DMS 273 (cell line): Measurements from ENCODE around the gene CST9L.
A peak's percentile ranks its signal among the peaks of the same experiment; 100 is the strongest.

Source experiments
- DNase-seq: peaks from one replicate; lab custom pipeline; 2025; ENCODE audit not compliant: unreplicated experiment; lab: John Stamatoyannopoulos, UW

CST9L gene

DNA sequence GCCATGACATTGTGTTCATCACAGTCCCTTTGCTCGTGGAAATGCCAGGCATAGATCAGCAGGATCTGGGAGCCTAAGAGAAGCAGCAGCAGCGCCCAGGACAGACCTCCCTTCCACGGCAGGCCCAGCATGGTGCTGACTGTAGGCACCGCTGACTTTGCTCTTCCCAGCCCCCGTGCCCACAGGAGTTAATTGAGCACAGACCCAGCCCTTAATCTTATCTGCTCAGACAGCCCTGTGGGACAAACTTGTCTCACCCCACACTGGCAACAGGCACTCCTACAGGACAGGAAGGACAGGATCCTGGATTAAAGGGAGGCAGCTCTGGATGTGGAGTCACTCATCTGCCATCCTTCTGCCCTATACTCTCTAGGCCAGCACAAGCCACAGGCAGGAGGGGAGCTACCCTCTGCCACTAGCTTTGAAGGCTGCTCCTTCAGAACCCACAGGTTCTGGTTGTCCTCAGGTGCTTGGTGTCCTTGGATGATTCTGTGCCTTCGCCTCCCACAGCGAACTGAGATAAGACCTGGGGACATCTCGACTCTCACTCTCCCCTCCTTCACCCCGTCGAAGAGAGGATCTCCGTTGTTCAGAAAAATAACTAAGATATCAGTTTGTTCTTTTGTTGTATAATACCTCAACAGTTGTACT is at the start of gene CST9L:
Gene CST9L, minus strand, starts transcription at position 165 of the 651 bp plus-strand sequence. Its CDS starts 34 bp downstream, at position 131.
- DNase-seq: no peak

- DNase-seq: no peak
These were observed 45.9 kb upstream of the CST9L start for GRCh38 chr20:23614163-23614562.

GRCh38 chr20:23613676-23614075 is 45.4 kb upstream of the CST9L start:
- DNase-seq: no peak

DNA sequence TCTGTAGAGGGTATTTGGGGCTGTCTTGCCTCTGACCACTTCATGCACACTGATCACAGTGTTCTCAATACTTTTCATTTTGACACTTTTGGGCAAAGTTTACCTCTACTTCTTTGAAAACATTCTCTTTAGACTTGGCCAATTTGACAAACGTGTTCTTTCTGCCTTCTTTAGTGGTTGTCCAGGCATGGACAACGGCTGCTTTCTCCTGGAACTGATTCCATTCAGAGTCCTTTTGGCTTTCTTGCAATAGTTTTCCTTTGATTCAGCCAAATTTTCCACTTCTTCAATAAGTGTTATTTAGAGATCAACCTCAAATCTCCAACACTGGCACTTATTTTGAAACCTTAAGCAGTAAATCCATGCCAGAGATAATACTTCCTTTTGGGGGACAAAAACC is 44.1 kb upstream of the CST9L start:
- no peak for DNase-seq

GRCh38 chr20:23609486-23610109 is 41.3 kb upstream of the CST9L start:
- DNase-seq: no peak

DNA sequence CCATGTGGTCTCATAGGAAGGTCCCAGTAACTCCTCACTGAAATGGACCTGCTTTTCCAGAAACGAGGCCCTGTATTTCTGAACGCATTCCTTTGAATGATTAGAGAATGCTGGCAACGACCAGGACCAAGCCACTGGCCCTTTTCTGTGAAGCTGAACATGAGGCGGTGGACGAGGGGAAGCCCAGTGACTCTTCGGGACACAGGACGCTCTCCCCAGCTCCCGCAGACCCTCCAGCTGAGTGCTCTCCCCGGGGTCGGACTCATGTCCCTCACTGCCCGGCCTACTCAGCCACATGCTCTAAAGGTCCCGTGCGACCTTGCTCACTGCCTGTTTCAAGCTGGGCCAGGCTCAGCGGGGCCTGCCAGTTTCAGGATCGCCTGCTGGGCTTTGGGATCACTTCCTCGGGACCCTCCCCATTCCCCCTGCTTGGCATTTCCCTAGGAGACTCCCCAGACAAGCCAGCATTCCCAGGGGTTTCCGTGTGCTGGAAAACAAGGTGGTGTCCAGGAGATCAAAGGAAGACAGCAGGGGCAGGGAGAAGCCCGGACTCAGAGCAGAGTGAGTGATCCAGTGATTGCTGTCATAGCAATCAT is 40.1 kb upstream of the CST9L start:
- DNase-seq: no peak

GRCh38 chr20:23607497-23608245 is 39.4 kb upstream of the CST9L start:
- no peak for DNase-seq

DNA sequence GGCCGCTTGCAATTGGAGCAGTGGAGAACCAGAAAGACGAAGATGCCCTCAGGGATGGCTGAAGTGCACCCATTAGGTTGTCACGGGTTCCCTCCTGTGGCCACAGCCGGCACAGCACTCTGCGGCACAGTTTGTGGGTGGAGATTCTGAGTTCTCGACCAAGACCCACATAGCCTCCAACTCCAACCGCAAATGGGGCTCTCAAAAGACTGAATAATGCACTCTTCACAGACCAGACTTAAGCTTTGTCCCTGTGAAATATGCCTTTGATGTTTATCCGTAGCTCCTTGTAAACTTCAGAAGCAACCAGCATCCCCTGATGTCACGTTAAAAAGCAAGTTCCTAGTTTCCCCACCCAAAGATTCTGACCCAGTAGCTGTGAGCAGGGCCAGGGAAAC is 38.4 kb upstream of the CST9L start:
- peak; percentile 86 for DNase-seq

DNA sequence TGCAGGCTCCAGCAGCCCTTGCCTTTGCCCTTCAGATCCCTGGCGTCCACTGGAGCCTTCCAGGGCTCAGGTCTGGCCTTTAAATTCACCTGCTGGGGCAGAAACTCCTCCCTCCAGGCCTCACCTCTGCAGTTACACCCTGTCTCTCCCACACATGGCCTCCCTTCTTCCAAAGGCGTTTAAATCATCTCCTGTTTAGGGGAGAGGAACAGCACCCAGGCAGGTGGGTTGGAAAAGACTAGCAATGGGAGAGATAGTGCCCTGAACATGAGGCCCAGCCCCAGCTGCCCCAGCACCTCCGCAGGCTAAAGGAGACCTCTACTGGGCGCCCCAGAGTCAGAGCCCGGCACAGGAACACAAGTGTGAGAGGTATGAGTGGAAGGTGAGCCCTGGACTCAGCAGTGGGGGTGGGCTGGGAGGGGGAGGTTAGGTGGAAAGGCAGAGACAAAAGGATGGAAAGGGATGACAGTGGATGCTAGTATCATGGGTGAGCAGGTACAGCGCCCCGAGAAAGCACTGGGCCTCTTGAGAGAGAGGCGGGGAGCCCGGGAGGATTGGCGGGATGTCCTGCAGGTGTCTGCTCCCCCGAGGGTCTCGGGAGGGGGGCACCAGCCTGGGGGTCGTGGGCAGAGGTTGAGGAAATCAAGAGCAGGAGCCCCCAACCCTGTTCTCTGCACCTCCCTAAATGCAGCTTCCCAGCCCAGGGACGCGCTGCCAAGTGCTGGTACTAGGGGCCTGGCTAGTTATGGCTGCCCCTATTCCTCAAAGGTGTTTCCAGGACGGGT is 37.8 kb upstream of the CST9L start, which contains the start of gene CST9:
Gene CST9, minus strand, starts transcription at position 51 of the 785 bp plus-strand sequence. CDS start 53 bp downstream, outside the sequence.
- no peak for DNase-seq

DNA sequence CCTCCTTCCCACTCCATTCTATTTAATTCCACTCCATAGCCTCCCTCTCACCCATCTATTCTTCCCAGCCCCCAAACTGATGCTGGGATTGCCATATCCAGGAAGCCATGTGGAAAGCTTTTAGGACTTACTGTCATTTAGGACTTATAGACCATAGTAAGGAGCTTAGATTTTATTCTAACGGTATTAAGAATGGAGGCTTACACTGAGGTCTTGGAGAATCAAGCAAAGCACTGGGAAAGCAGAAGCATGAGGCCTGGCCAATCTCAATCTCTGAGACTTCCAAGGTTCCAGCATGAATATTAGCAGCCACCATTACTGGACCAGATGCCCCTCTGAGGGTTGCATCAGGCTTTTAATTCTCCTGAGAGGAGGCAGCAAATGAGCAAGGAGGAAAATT is 36.0 kb upstream of the CST9L start:
- DNase-seq: no peak

- no peak for DNase-seq
These were observed 35.0 kb upstream of the CST9L start for GRCh38 chr20:23603321-23603720.

- no peak for DNase-seq
These were observed 34.4 kb upstream of the CST9L start for GRCh38 chr20:23602699-23603098.

GRCh38 chr20:23602241-23602640 is 34.0 kb upstream of the CST9L start:
- DNase-seq: no peak

GRCh38 chr20:23601715-23602114 is 33.4 kb upstream of the CST9L start:
- no peak for DNase-seq

DNA sequence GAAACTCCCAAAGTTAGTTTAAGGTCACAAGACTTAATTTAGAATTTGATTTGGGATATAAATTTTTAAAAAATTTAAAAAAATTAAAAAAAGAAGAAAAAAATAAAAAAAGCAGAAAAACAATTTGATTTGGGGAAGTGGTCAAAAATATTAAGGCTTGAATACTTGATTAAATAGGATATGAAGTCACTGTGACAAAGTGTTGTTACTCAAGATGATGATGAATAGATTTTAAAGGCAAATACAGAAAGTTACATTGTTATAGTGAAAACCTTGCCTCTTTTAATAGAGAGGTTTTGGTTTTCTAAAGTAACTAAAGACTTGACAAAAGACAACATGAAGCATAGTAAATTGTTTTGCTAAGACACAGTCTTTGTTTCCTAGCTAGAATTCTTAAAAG is 30.2 kb upstream of the CST9L start:
- DNase-seq: no peak

DNA sequence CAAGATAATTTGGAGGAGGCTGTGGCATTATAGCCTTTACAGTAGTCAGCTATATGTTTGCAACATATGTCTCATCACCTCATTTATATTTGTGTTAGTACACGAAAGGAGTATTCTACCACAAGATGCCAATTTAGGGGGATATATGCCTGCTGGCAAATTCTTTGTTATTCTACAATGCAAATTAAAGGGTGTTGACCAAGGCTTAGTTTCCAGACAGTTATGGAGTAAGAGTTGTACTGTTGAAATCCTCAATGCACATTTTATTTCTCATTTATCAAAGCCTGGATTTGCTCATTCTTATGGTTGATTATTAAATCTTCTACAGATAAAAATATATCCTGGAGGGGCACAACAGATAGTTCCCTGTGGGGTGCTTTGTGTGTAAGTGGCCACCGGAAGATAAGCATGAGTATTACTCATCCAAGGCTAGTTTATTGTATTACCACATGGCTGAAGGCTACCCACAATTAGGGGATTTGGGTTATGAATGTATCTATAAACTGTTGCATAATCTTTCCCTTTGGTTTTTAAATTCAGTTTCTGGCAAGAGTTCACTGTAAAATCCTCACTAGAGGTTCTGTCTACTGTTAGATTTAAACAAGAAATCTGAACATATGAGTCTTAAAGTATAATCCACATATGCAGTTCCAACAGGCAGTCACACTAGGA is 28.4 kb upstream of the CST9L start:
- no peak for DNase-seq

GRCh38 chr20:23595941-23596340 is 27.7 kb upstream of the CST9L start:
- DNase-seq: no peak

GRCh38 chr20:23588434-23589403 is 20.4 kb upstream of the CST9L start:
- DNase-seq: no peak

- no peak for DNase-seq
These were observed 19.3 kb upstream of the CST9L start for GRCh38 chr20:23587631-23588030.
